Mucosa of stomach (tissue), 1 donor: Measurements from ENCODE around the gene DEGS1.

ENCODE experiments used
- H3K27me3 ChIP-seq: one replicate; pipeline ENCODE4 v1.7.0; 2013; ENCODE audit warnings: mild to moderate bottlenecking, low read length; ENCODE audit not compliant: control insufficient read depth, insufficient read depth
- H3K36me3 ChIP-seq: one replicate; pipeline ENCODE4 v1.7.0; 2013; ENCODE audit warnings: low read length; ENCODE audit not compliant: control insufficient read depth, insufficient read depth
- H3K4me1 ChIP-seq: one replicate; pipeline ENCODE4 v1.7.0; 2013; ENCODE audit warnings: mild to moderate bottlenecking, low read length; ENCODE audit not compliant: control insufficient read depth, insufficient read depth
- H3K4me3 ChIP-seq: one replicate; pipeline ENCODE4 v1.7.0; 2013; ENCODE audit warnings: low read length
- H3K9ac ChIP-seq: one replicate; pipeline ENCODE4 v1.7.0; 2013; ENCODE audit warnings: mild to moderate bottlenecking, low read length, moderate library complexity
- H3K9me3 ChIP-seq: one replicate; pipeline ENCODE4 v1.7.0; 2013; ENCODE audit warnings: mild to moderate bottlenecking, low read length, moderate library complexity; ENCODE audit not compliant: control insufficient read depth
- donor health status: Pancreatic carcinoma.

Gene DEGS1

GRCh38 chr1:224223819-224224714, 41.0 kb downstream of the DEGS1 start:
- H3K4me3 ChIP-seq = no peak overlapping the region
- H3K9ac ChIP-seq = no peak overlapping the region
- H3K27me3 ChIP-seq = no peaks in the 10 kb centered on the region
- H3K4me1 ChIP-seq = peaks cover 22% of the 10 kb centered on the region
- peaks cover 8% of the 10 kb centered on the region for H3K36me3 ChIP-seq
- H3K9me3 ChIP-seq = no peaks in the 10 kb centered on the region

- no peaks in the 10 kb centered on the region for H3K27me3 ChIP-seq
- no peak overlapping the region for H3K9ac ChIP-seq
- peaks cover 8% of the 10 kb centered on the region for H3K36me3 ChIP-seq
- no peak overlapping the region for H3K4me3 ChIP-seq
- H3K4me1 ChIP-seq = peaks cover 12% of the 10 kb centered on the region
- no peaks in the 10 kb centered on the region for H3K9me3 ChIP-seq
These were observed 43.9 kb downstream of the DEGS1 start for GRCh38 chr1:224226849-224227502.

GRCh38 chr1:224234017-224234416, 51.0 kb downstream of the DEGS1 start:
- no peak overlapping the region for H3K9ac ChIP-seq
- H3K4me3 ChIP-seq = no peak overlapping the region
- no peaks in the 10 kb centered on the region for H3K27me3 ChIP-seq
- H3K36me3 ChIP-seq = no peaks in the 10 kb centered on the region
- H3K4me1 ChIP-seq = no peaks in the 10 kb centered on the region
- H3K9me3 ChIP-seq = no peaks in the 10 kb centered on the region

GRCh38 chr1:224235813-224236493, 52.9 kb downstream of the DEGS1 start:
- Histone ChIP-seq H3K9me3 (no peaks in the 10 kb centered on the region), H3K4me1 (no peaks in the 10 kb centered on the region), H3K4me3 (no peak overlapping the region), H3K27me3 (no peaks in the 10 kb centered on the region), H3K9ac (no peak overlapping the region), H3K36me3 (no peaks in the 10 kb centered on the region)

- Histone ChIP-seq H3K27me3 (no peaks in the 10 kb centered on the region), H3K9ac (no peak overlapping the region), H3K36me3 (no peaks in the 10 kb centered on the region), H3K9me3 (no peaks in the 10 kb centered on the region), H3K4me3 (no peak overlapping the region), H3K4me1 (no peaks in the 10 kb centered on the region)
These were observed 54.3 kb downstream of the DEGS1 start for GRCh38 chr1:224237119-224237881.

- Histone ChIP-seq H3K9ac (no peak overlapping the region), H3K27me3 (no peaks in the 10 kb centered on the region), H3K9me3 (no peaks in the 10 kb centered on the region), H3K4me1 (no peaks in the 10 kb centered on the region), H3K4me3 (no peak overlapping the region), H3K36me3 (no peaks in the 10 kb centered on the region)
These were observed 55.2 kb downstream of the DEGS1 start for GRCh38 chr1:224238212-224238611.

GRCh38 chr1:224238756-224239155, 55.7 kb downstream of the DEGS1 start:
- no peaks in the 10 kb centered on the region for H3K9me3 ChIP-seq
- H3K9ac ChIP-seq = no peak overlapping the region
- no peaks in the 10 kb centered on the region for H3K36me3 ChIP-seq
- H3K27me3 ChIP-seq = no peaks in the 10 kb centered on the region
- H3K4me1 ChIP-seq = no peaks in the 10 kb centered on the region
- H3K4me3 ChIP-seq = no peak overlapping the region
